ENCODE data around the gene XRCC4. TPM values are rescaled to one million over a fixed set of nuclear protein-coding genes. Genes with fewer than 3 reads are reported as not detected.

Gene XRCC4
- total and polyA plus RNA-seq, 9 of the 15 experiments (the other 6 are each of a cell fraction or from before 2014, with no cell fraction given) = 13.6 to 61.6 (median 22.4) TPM

GRCh38 chr5:83322273-83322924 lies 245.1 kb downstream of the XRCC4 start:
- Histone ChIP-seq H3K79me2 (ENCODE audit: control insufficient read depth, insufficient read depth, low read length) (no peaks in the 10 kb centered on the region), H3K4me1 (replicated peaks in 1 of 2; ENCODE audit: control insufficient read depth in 2 of 2, insufficient read depth in 2 of 2, low read length in 2 of 2) (no peaks in the 10 kb centered on the region), H3K9me1 (ENCODE audit: control insufficient read depth, insufficient read depth, low read length) (no peaks in the 10 kb centered on the region), H3K9me3 (replicated peaks; ENCODE audit: control insufficient read depth, insufficient read depth, low read depth, low read length) (no peaks in the 10 kb centered on the region), H2AFZ (ENCODE audit: low read depth, low read length) (no peak overlapping the region), H3K27ac (ENCODE audit: extremely low read depth, low read depth, low read length) (no peak overlapping the region), H3K36me3 (ENCODE audit: control insufficient read depth, insufficient read depth, low read length) (no peaks in the 10 kb centered on the region), H3K9ac (ENCODE audit: insufficient read depth in 1 of 2, low read depth in 2 of 2, low read length in 2 of 2) (no peak overlapping the region), H3K4me2 (ENCODE audit: insufficient read depth, low read length) (no peak overlapping the region), H3K4me3 (no peak overlapping the region), H3K27me3 (ENCODE audit: control insufficient read depth in 2 of 2, insufficient read depth in 2 of 2, low read length in 2 of 2) (no peaks in the 10 kb centered on the region), H4K20me1 (replicated peaks; ENCODE audit: control insufficient read depth, insufficient read depth, low read length) (no peaks in the 10 kb centered on the region)
- 70% methylated on average over 5 of the region's 5 CpGs for WGBS (ENCODE audit: insufficient coverage, low coverage, missing lambda C conversion rate)
- ChIA-PET POLR2A (no interaction called here), CTCF (ENCODE audit: low intra/inter-chr PET ratio) (no interaction called here)
- BruUV-seq (replicated peaks) = no TSS peak
- FAIRE-seq (no peak), DNase-seq (ENCODE audit: extremely low read depth in 1 of 4, low spot score in 3 of 4) (no peak), ATAC-seq (no peak)
- in situ Hi-C loops (cut with MboI) = no loop called here
- no peak for TF ChIP-seq BRF1 (IDR thresholded peaks at IDR 0.05; ENCODE audit: borderline replicate concordance, extremely low read depth, insufficient read length)
- no peak for TF ChIP-seq ILK (tag; IDR thresholded peaks at IDR 0.05; ENCODE audit: borderline replicate concordance, low read depth)
- TF ChIP-seq KAT2B (IDR thresholded peaks at IDR 0.05; ENCODE audit: low read depth, low read length) = no peak
- no peak for TF ChIP-seq ZBTB7A (IDR thresholded peaks at IDR 0.05; ENCODE audit: borderline replicate concordance, control insufficient read depth, low read depth, low read length)
- TF ChIP-seq NFIC (IDR thresholded peaks at IDR 0.05) = peak; percentile 31
- no peak for TF ChIP-seq DDX20 (tag; IDR thresholded peaks at IDR 0.05; ENCODE audit: low read depth)
- TF ChIP-seq ZNF511 (CRISPR knock-in tag; IDR thresholded peaks at IDR 0.05) = no peak
- peak; percentile 70 to 83 for TF ChIP-seq KDM1A (IDR thresholded peaks at IDR 0.05)
- TF ChIP-seq RCOR1 (IDR thresholded peaks at IDR 0.05; ENCODE audit: borderline replicate concordance in 1 of 2, low read depth in 2 of 2, low read length in 2 of 2) = peak in 1 of 2 experiments; percentile 17; a peak in 1 of 4 replicates
- intact Hi-C loops (cut with micrococcal nuclease) = no loop called here
